ENCODE data around the gene FSTL1. TPM values are rescaled to one million over a fixed set of nuclear protein-coding genes. Genes with fewer than 3 reads are reported as not detected.

Gene FSTL1
- polyA plus RNA-seq, 1 of the 3 experiments (the other 2 are of a cell fraction): 329 TPM

- Histone ChIP-seq H3K9me3 (no peaks in the 10 kb centered on the region), H3K4me3 (ENCODE audit: low read depth in 2 of 2, low read length in 1 of 2) (peak overlapping the region in 1 of 2 experiments; percentile 79; a peak in 1 of 4 replicates), H2AFZ (ENCODE audit: low read depth) (no peak overlapping the region), H3K4me2 (peak overlapping the region; percentile 93), H3F3A (replicated peaks; ENCODE audit: insufficient read depth) (peaks cover 30% of the 10 kb centered on the region), H3K9ac (0 out of 2 replicates have a peak overlapping the region, but pooled peaks have one; percentile 3), H3K36me3 (replicated peaks in 1 of 2; ENCODE audit: control insufficient read depth in 1 of 2, insufficient read depth in 2 of 2, low read length in 1 of 2) (peaks cover 22 to 54% of the 10 kb centered on the region in 2 experiments), H3K27ac (ENCODE audit: low read depth in 2 of 2, low read length in 1 of 2) (peak overlapping the region in 1 of 2 experiments; percentile 21; a peak in 1 of 4 replicates), H3K79me2 (ENCODE audit: insufficient read depth) (peaks cover 87% of the 10 kb centered on the region), H4K20me1 (ENCODE audit: insufficient read depth) (peaks cover 63% of the 10 kb centered on the region), H3K4me1 (ENCODE audit: control insufficient read depth in 1 of 2, insufficient read depth in 2 of 2, low read depth in 1 of 2, low read length in 1 of 2) (peaks cover 28 to 46% of the 10 kb centered on the region in 2 experiments), H3K9me2 (no peaks in the 10 kb centered on the region), H3K27me3 (ENCODE audit: insufficient read depth) (no peaks in the 10 kb centered on the region)
- DNase-seq: no peak
- POLR2A ChIA-PET: no interaction called here
- TF ChIP-seq FOSL2 (IDR thresholded peaks at IDR 0.05; ENCODE audit: borderline replicate concordance, low read depth): no peak
- no peak for TF ChIP-seq RFX5 (IDR thresholded peaks at IDR 0.05; ENCODE audit: low read length)
- no peak for TF ChIP-seq REST (IDR thresholded peaks at IDR 0.05; ENCODE audit: low read depth, low read length)
- TF ChIP-seq SMC3 (IDR thresholded peaks at IDR 0.05; ENCODE audit: low read depth, low read length): no peak
- no peak for TF ChIP-seq ZBTB33 (IDR thresholded peaks at IDR 0.05; ENCODE audit: borderline replicate concordance, low read depth)
- no peak for TF ChIP-seq MEF2A (IDR thresholded peaks at IDR 0.05; ENCODE audit: borderline replicate concordance, low read depth)
- no peak for TF ChIP-seq MXI1 (IDR thresholded peaks at IDR 0.05; ENCODE audit: low read depth, low read length)
- TF ChIP-seq RXRA (IDR thresholded peaks at IDR 0.05; ENCODE audit: borderline replicate concordance, low read depth): no peak
- TF ChIP-seq GABPA (IDR thresholded peaks at IDR 0.05; ENCODE audit: low read depth): no peak
- TF ChIP-seq USF1 (IDR thresholded peaks at IDR 0.05; ENCODE audit: borderline replicate concordance, low read depth): no peak
- TF ChIP-seq TEAD4 (IDR thresholded peaks at IDR 0.05; ENCODE audit: borderline replicate concordance, insufficient read depth): no peak
- TF ChIP-seq NFIC (IDR thresholded peaks at IDR 0.05; ENCODE audit: borderline replicate concordance): no peak
- TF ChIP-seq ELF1 (IDR thresholded peaks at IDR 0.05): no peak
- TF ChIP-seq TCF12 (IDR thresholded peaks at IDR 0.05): no peak
- TF ChIP-seq PBX3 (IDR thresholded peaks at IDR 0.05): no peak
- TF ChIP-seq FOXJ3 (CRISPR knock-in tag; IDR thresholded peaks at IDR 0.05): no peak
- TF ChIP-seq CTCF (IDR thresholded peaks at IDR 0.05): no peak
- TF ChIP-seq RCOR1 (IDR thresholded peaks at IDR 0.05; ENCODE audit: low read length): no peak
- TF ChIP-seq POLR2AphosphoS5 (IDR thresholded peaks at IDR 0.05; ENCODE audit: low read depth, low read length): no peak
- CTCF ChIA-PET: interaction anchor here (0.8 to 2.5 kb wide), 4 partner anchors 17 to 112 kb away, joined by 3 to 10 read pairs (median 4); no protein-coding TSS in a partner anchor
- WGBS (ENCODE audit: low lambda C conversion rate): 94% methylated on average over 1 of the region's 1 CpG
Observed at GRCh38 chr3:120446891-120447668, 3.7 kb downstream of the FSTL1 start.

Data from SK-N-SH (cell line).